ENCODE results near the gene MAP7D2. TPM values are rescaled to one million over a fixed set of nuclear protein-coding genes. Genes with fewer than 3 reads are reported as not detected.

Gene MAP7D2
- total and polyA plus RNA-seq, 9 of the 15 experiments (the other 6 are each of a cell fraction or from before 2014, with no cell fraction given): 0.01 to 0.04 (median 0.03) TPM; not detected in 4

DNA sequence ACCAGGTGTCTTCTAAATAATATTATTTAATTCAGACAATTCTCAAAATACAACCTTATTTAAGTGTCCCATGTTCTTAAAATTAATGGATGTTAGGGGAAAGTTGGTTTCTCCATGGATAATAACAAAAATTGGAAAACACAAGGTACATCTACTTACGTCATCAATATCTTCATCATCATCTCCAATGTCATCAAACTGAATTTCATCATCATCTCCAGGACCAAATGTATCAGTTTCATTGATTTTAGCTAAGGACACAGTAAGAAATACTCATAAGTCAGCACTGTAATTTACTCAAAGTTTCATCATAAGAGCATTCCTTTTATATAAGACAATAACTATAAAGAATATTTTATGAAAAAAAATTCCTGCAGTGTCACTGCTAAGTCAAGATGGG is 13.7 kb upstream of the MAP7D2 start:
- no peak for ATAC-seq
- Histone ChIP-seq H3K9ac (ENCODE audit: insufficient read depth in 1 of 2, low read depth in 2 of 2, low read length in 2 of 2) (no peak overlapping the region), H3K4me3 (no peak overlapping the region), H3K4me2 (ENCODE audit: insufficient read depth, low read length) (no peak overlapping the region), H3K79me2 (ENCODE audit: control insufficient read depth, insufficient read depth, low read length) (no peaks in the 10 kb centered on the region; the same call in 2 of the 3 replicates), H3K36me3 (ENCODE audit: control insufficient read depth, insufficient read depth, low read length) (peaks cover 73% of the 10 kb centered on the region), H3K27me3 (ENCODE audit: control insufficient read depth in 2 of 2, insufficient read depth in 2 of 2, low read length in 2 of 2) (no peaks in the 10 kb centered on the region), H3K27ac (ENCODE audit: extremely low read depth, low read depth, low read length) (no peak overlapping the region), H3K9me1 (ENCODE audit: control insufficient read depth, insufficient read depth, low read length) (no peaks in the 10 kb centered on the region), H3K4me1 (replicated peaks in 1 of 2; ENCODE audit: control insufficient read depth in 2 of 2, insufficient read depth in 2 of 2, low read length in 2 of 2) (peaks cover 0 to 3% of the 10 kb centered on the region in 2 experiments; a peak in 2 of 5 replicates), H3K9me3 (replicated peaks; ENCODE audit: control insufficient read depth, insufficient read depth, low read depth, low read length) (no peaks in the 10 kb centered on the region), H2AFZ (ENCODE audit: low read depth, low read length) (no peak overlapping the region), H4K20me1 (replicated peaks; ENCODE audit: control insufficient read depth, insufficient read depth, low read length) (no peaks in the 10 kb centered on the region)
- 100% methylated on average over 1 of the region's 1 CpG for WGBS (ENCODE audit: insufficient coverage, low coverage, missing lambda C conversion rate)
- no peak for FAIRE-seq
- no peak for DNase-seq (ENCODE audit: extremely low read depth in 1 of 4, low spot score in 3 of 4)
- intact Hi-C loops (cut with micrococcal nuclease) (no loop called here), in situ Hi-C loops (cut with MboI) (no loop called here)
- ChIA-PET CTCF (ENCODE audit: low intra/inter-chr PET ratio) (no interaction called here), POLR2A (interaction anchor here (0.7 kb wide), 1 partner anchor 11 kb away, joined by 3 read pairs; the partner anchor contains the start of gene EIF1AX)
- BruUV-seq (replicated peaks): no TSS peak
- TF ChIP-seq ZNF224 (CRISPR knock-in tag; IDR thresholded peaks at IDR 0.05) (no peak), ZBTB17 (CRISPR knock-in tag; IDR thresholded peaks at IDR 0.05) (no peak), ZNF75A (CRISPR knock-in tag; IDR thresholded peaks at IDR 0.05) (no peak), CHD1 (IDR thresholded peaks at IDR 0.05; ENCODE audit: low read length) (no peak), ZSCAN32 (CRISPR knock-in tag; IDR thresholded peaks at IDR 0.05) (no peak)
- TF ChIP-seq, protein P1, sequence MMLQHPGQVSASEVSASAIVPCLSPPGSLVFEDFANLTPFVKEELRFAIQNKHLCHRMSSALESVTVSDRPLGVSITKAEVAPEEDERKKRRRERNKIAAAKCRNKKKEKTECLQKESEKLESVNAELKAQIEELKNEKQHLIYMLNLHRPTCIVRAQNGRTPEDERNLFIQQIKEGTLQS (IDR thresholded peaks at IDR 0.05): peak; percentile 59; the same call in 1 of the 2 replicates
- TF ChIP-seq, protein P1 (CRISPR knock-in tag; conservative IDR thresholded peaks at IDR 0.05): no peak
